MM.1S (cell line): ENCODE results near the gene OTOP3.

Experiments used
- EZH2 ChIP-seq: fragments of 300-600 bp; sonication (generic); optimal IDR thresholded peaks from 2 replicates; pipeline ENCODE3; 2017; ENCODE audit warnings: low read depth, mild to moderate bottlenecking, antibody characterized with exemption, low read length, mixed read lengths
- EZH2phosphoT487 ChIP-seq: fragments of 300-600 bp; sonication (generic); IDR thresholded peaks from 2 replicates; pipeline ENCODE4 v1.6.1; 2018; ENCODE audit warnings: antibody characterized with exemption, low read length
- TF ChIP-seq, protein P1 (sequence below): fragments of 300-600 bp; sonication (generic); IDR thresholded peaks from 2 replicates; pipeline ENCODE4 v1.5.1; 2016; ENCODE audit warnings: antibody characterized with exemption, low read length, mixed read lengths

DNA sequence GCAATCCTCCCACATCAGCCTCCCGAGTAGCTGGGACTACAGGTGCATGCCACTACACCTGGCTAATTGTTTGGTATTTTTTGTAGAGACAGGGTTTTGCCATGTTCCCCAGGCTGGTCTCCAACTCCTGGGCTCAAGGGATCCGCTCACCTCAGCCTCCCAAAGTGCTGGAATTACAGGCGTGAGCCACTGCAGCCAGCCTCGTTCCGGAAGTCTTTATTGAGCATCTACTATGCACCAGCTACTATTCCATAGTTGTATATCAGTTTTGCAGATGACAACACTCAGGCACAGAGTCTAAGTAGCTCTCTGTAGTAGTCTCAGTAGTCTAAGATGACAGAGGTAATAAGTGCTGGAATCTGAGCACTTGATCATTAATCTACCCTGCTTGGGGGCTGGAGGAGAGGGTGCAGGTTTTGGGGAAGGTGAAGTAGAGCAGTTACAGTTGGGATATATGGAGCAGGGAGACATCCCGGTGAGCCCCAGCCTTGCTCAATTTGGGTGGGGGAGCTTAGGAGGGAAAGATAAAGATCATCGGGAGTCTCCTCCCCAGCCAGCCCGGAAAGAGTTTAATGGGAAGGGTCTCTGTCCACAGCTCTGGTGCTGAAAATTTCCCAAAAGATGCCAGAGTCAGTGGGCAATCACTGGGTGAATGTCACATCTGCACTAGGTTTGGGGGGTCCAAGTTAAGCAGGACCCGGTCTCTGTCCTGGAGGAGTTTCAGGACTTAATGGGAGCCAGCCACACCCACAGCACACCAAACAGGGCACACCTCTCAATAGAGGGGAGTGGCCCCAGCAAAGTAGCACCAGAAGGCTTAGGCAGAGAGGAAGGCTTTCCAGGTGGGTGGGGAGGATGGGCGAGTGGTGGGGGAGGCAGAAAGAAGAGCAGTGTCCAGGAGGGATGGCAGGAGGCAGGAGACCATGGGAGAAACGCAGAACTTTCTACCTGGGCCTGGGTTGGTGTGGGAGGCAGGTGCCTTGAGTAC lies 1.7 kb downstream of the OTOP3 start:
- TF ChIP-seq, protein P1, sequence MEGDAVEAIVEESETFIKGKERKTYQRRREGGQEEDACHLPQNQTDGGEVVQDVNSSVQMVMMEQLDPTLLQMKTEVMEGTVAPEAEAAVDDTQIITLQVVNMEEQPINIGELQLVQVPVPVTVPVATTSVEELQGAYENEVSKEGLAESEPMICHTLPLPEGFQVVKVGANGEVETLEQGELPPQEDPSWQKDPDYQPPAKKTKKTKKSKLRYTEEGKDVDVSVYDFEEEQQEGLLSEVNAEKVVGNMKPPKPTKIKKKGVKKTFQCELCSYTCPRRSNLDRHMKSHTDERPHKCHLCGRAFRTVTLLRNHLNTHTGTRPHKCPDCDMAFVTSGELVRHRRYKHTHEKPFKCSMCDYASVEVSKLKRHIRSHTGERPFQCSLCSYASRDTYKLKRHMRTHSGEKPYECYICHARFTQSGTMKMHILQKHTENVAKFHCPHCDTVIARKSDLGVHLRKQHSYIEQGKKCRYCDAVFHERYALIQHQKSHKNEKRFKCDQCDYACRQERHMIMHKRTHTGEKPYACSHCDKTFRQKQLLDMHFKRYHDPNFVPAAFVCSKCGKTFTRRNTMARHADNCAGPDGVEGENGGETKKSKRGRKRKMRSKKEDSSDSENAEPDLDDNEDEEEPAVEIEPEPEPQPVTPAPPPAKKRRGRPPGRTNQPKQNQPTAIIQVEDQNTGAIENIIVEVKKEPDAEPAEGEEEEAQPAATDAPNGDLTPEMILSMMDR, result no peak
- TF ChIP-seq EZH2phosphoT487, result no peak
- TF ChIP-seq EZH2, result no peak
